HEK293 (cell line): Measurements from ENCODE around the gene ASPHD1.

Experiments used
- BCL6B ChIP-seq: fragments of 450-650 bp; formaldehyde crosslinking; IDR thresholded peaks from 2 replicates; pipeline ENCODE4 v1.5.1; 2017; ENCODE audit warnings: missing biosample characterization, missing genetic modification characterization
- GLI4 ChIP-seq: fragments of 450-650 bp; formaldehyde crosslinking; IDR thresholded peaks from 2 replicates; pipeline ENCODE4 v1.5.1; 2016; ENCODE audit warnings: missing biosample characterization, missing genetic modification characterization
- GLIS2 ChIP-seq: fragments of 450-650 bp; formaldehyde crosslinking; IDR thresholded peaks from 2 replicates; pipeline ENCODE4 v1.5.1; 2016; ENCODE audit warnings: missing biosample characterization, missing genetic modification characterization
- KLF16 ChIP-seq: fragments of 450-650 bp; formaldehyde crosslinking; IDR thresholded peaks from 2 replicates; pipeline ENCODE4 v1.5.1; 2017; ENCODE audit warnings: missing biosample characterization, missing genetic modification characterization
- OSR2 ChIP-seq: fragments of 450-650 bp; formaldehyde crosslinking; IDR thresholded peaks from 2 replicates; pipeline ENCODE4 v1.5.1; 2016; ENCODE audit warnings: missing biosample characterization, missing genetic modification characterization
- SCRT1 ChIP-seq: fragments of 450-650 bp; formaldehyde crosslinking; IDR thresholded peaks from 2 replicates; pipeline ENCODE4 v1.5.1; 2016; ENCODE audit warnings: missing biosample characterization, missing genetic modification characterization, borderline replicate concordance
- TSHZ1 ChIP-seq: fragments of 450-650 bp; formaldehyde crosslinking; IDR thresholded peaks from 2 replicates; pipeline ENCODE4 v1.5.1; 2016; ENCODE audit warnings: missing biosample characterization, missing genetic modification characterization, borderline replicate concordance
- ZBTB10 ChIP-seq: fragments of 450-650 bp; formaldehyde crosslinking; IDR thresholded peaks from 2 replicates; pipeline ENCODE4 v1.5.1; 2016; ENCODE audit warnings: missing biosample characterization, missing genetic modification characterization
- ZFP3 ChIP-seq: fragments of 450-650 bp; formaldehyde crosslinking; IDR thresholded peaks from 2 replicates; pipeline ENCODE4 v1.5.1; 2016; ENCODE audit warnings: low read depth, missing biosample characterization, missing genetic modification characterization
- ZFP41 ChIP-seq: fragments of 450-650 bp; formaldehyde crosslinking; IDR thresholded peaks from 2 replicates; pipeline ENCODE4 v1.5.1; 2016; ENCODE audit warnings: missing biosample characterization, missing genetic modification characterization, borderline replicate concordance
- ZNF133 ChIP-seq: fragments of 450-650 bp; formaldehyde crosslinking; IDR thresholded peaks from 2 replicates; pipeline ENCODE4 v1.5.1; 2016; ENCODE audit warnings: missing biosample characterization, missing genetic modification characterization
- ZNF138 ChIP-seq: fragments of 450-650 bp; formaldehyde crosslinking; IDR thresholded peaks from 2 replicates; pipeline ENCODE4 v1.5.1; 2016; ENCODE audit warnings: missing biosample characterization, missing genetic modification characterization, borderline replicate concordance
- ZNF148 ChIP-seq: fragments of 450-650 bp; formaldehyde crosslinking; IDR thresholded peaks from 2 replicates; pipeline ENCODE4 v1.5.0; 2017; ENCODE audit warnings: missing biosample characterization, missing genetic modification characterization, borderline replicate concordance
- ZNF157 ChIP-seq: fragments of 450-650 bp; formaldehyde crosslinking; IDR thresholded peaks from 2 replicates; pipeline ENCODE4 v1.5.1; 2016; ENCODE audit warnings: missing biosample characterization, missing genetic modification characterization
- ZNF174 ChIP-seq: fragments of 450-650 bp; formaldehyde crosslinking; IDR thresholded peaks from 2 replicates; pipeline ENCODE4 v1.5.0; 2017; ENCODE audit warnings: missing biosample characterization, mild to moderate bottlenecking, missing genetic modification characterization
- ZNF223 ChIP-seq: fragments of 450-650 bp; formaldehyde crosslinking; IDR thresholded peaks from 2 replicates; pipeline ENCODE4 v1.5.1; 2016; ENCODE audit warnings: missing biosample characterization, missing genetic modification characterization
- ZNF350 ChIP-seq: fragments of 450-650 bp; formaldehyde crosslinking; IDR thresholded peaks from 2 replicates; pipeline ENCODE4 v1.5.0; 2017; ENCODE audit warnings: missing biosample characterization, mild to moderate bottlenecking, missing genetic modification characterization
- ZNF354C ChIP-seq: fragments of 450-650 bp; formaldehyde crosslinking; IDR thresholded peaks from 2 replicates; pipeline ENCODE4 v1.5.1; 2016; ENCODE audit warnings: missing biosample characterization, missing genetic modification characterization, low read depth, borderline replicate concordance
- ZNF501 ChIP-seq: fragments of 450-650 bp; formaldehyde crosslinking; IDR thresholded peaks from 2 replicates; pipeline ENCODE4 v1.5.1; 2016; ENCODE audit warnings: missing biosample characterization, missing genetic modification characterization
- ZNF521 ChIP-seq: fragments of 450-650 bp; formaldehyde crosslinking; IDR thresholded peaks from 2 replicates; pipeline ENCODE4 v1.5.1; 2017; ENCODE audit warnings: missing biosample characterization, mild to moderate bottlenecking, missing genetic modification characterization
- ZNF639 ChIP-seq: fragments of 450-650 bp; formaldehyde crosslinking; IDR thresholded peaks from 2 replicates; pipeline ENCODE4 v1.5.1; 2016; ENCODE audit warnings: missing biosample characterization, missing genetic modification characterization
- ZNF645 ChIP-seq: fragments of 450-650 bp; formaldehyde crosslinking; IDR thresholded peaks from 2 replicates; pipeline ENCODE4; 2016; ENCODE audit warnings: missing biosample characterization, missing genetic modification characterization
- ZNF747 ChIP-seq: fragments of 450-650 bp; formaldehyde crosslinking; IDR thresholded peaks from 2 replicates; pipeline ENCODE4 v1.5.1; 2016; ENCODE audit warnings: missing biosample characterization, missing genetic modification characterization
- ZNF768 ChIP-seq: fragments of 450-650 bp; formaldehyde crosslinking; IDR thresholded peaks from 2 replicates; pipeline ENCODE4 v1.5.1; 2018; ENCODE audit warnings: missing biosample characterization, mild to moderate bottlenecking, missing genetic modification characterization
- ZNF843 ChIP-seq: fragments of 450-650 bp; formaldehyde crosslinking; IDR thresholded peaks from 2 replicates; pipeline ENCODE4 v1.5.1; 2016; ENCODE audit warnings: missing biosample characterization, missing genetic modification characterization
- ZSCAN4 ChIP-seq: fragments of 450-650 bp; formaldehyde crosslinking; IDR thresholded peaks from 2 replicates; pipeline ENCODE4 v1.5.1; 2017; ENCODE audit warnings: missing biosample characterization, missing genetic modification characterization

ASPHD1 gene

GRCh38 chr16:29899516-29900101 lies 679 bp upstream of the ASPHD1 start, which contains the start of gene SEZ6L2 (continued):
- no peak for TF ChIP-seq ZBTB10 (tag by site-specific recombination)
- no peak for TF ChIP-seq ZNF645 (tag by site-specific recombination)
- no peak for TF ChIP-seq BCL6B (tag by site-specific recombination)
- no peak for TF ChIP-seq ZNF354C (tag by site-specific recombination)
- no peak for TF ChIP-seq ZNF768 (tag by site-specific recombination)
- 0 out of 2 replicates have a peak, but pooled peaks have one; percentile 11 for TF ChIP-seq ZNF843 (tag by site-specific recombination)
- TF ChIP-seq ZNF350 (tag by site-specific recombination): no peak
- no peak for TF ChIP-seq ZFP3 (tag by site-specific recombination)
- no peak for TF ChIP-seq ZNF747
- no peak for TF ChIP-seq ZNF223 (tag by site-specific recombination)
- TF ChIP-seq ZNF148 (tag by site-specific recombination): no peak
- no peak for TF ChIP-seq TSHZ1 (tag by site-specific recombination)
- no peak for TF ChIP-seq ZSCAN4 (tag by site-specific recombination)
- no peak for TF ChIP-seq GLI4
- 0 out of 2 replicates have a peak, but pooled peaks have one; percentile 45 for TF ChIP-seq ZNF639 (tag by site-specific recombination)
- TF ChIP-seq SCRT1: no peak
- TF ChIP-seq OSR2 (tag by site-specific recombination): no peak
- no peak for TF ChIP-seq ZNF157 (tag by site-specific recombination)
- peak; percentile 74 for TF ChIP-seq GLIS2 (tag by site-specific recombination)
- TF ChIP-seq ZNF501 (tag by site-specific recombination): no peak
- TF ChIP-seq ZNF174 (tag by site-specific recombination): no peak
- no peak for TF ChIP-seq ZNF521 (tag by site-specific recombination)
- no peak for TF ChIP-seq ZFP41 (tag by site-specific recombination)
- no peak for TF ChIP-seq ZNF138 (tag by site-specific recombination)
- no peak; the same call in 1 of the 2 replicates for TF ChIP-seq KLF16
- TF ChIP-seq ZNF133 (tag by site-specific recombination): no peak
